ENCODE results near the gene CEP135.

DNA sequence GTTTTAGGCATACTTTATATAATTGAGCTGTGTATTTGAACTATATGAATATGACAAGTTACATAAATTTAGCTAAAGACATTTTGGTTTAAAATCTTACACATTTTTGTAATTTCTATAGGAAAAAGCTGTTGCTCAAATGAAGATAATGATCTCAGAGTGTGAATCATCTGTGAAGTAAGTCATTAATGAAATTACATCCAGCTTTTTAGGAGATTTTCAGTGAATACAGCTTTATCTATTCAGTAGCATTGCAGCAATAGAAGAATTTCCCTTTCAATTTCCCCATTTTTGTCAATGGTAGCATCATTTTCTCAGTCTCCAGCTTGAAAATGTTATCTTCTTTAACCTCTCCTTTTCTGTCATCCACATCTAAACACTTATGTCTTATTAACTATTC is 59.5 kb downstream of the CEP135 start:
- TF ChIP-seq, protein P1, sequence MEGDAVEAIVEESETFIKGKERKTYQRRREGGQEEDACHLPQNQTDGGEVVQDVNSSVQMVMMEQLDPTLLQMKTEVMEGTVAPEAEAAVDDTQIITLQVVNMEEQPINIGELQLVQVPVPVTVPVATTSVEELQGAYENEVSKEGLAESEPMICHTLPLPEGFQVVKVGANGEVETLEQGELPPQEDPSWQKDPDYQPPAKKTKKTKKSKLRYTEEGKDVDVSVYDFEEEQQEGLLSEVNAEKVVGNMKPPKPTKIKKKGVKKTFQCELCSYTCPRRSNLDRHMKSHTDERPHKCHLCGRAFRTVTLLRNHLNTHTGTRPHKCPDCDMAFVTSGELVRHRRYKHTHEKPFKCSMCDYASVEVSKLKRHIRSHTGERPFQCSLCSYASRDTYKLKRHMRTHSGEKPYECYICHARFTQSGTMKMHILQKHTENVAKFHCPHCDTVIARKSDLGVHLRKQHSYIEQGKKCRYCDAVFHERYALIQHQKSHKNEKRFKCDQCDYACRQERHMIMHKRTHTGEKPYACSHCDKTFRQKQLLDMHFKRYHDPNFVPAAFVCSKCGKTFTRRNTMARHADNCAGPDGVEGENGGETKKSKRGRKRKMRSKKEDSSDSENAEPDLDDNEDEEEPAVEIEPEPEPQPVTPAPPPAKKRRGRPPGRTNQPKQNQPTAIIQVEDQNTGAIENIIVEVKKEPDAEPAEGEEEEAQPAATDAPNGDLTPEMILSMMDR (IDR thresholded peaks at IDR 0.05): no peak
- no peak for TF ChIP-seq POLR2A (IDR thresholded peaks at IDR 0.05)
